ENCODE measurements around the gene NTF3. TPM values are rescaled to one million over a fixed set of nuclear protein-coding genes. Genes with fewer than 3 reads are reported as not detected.

Gene NTF3
- total and polyA plus RNA-seq, 5 donors: 0.53 to 1.9 (median 1.7) TPM

DNA sequence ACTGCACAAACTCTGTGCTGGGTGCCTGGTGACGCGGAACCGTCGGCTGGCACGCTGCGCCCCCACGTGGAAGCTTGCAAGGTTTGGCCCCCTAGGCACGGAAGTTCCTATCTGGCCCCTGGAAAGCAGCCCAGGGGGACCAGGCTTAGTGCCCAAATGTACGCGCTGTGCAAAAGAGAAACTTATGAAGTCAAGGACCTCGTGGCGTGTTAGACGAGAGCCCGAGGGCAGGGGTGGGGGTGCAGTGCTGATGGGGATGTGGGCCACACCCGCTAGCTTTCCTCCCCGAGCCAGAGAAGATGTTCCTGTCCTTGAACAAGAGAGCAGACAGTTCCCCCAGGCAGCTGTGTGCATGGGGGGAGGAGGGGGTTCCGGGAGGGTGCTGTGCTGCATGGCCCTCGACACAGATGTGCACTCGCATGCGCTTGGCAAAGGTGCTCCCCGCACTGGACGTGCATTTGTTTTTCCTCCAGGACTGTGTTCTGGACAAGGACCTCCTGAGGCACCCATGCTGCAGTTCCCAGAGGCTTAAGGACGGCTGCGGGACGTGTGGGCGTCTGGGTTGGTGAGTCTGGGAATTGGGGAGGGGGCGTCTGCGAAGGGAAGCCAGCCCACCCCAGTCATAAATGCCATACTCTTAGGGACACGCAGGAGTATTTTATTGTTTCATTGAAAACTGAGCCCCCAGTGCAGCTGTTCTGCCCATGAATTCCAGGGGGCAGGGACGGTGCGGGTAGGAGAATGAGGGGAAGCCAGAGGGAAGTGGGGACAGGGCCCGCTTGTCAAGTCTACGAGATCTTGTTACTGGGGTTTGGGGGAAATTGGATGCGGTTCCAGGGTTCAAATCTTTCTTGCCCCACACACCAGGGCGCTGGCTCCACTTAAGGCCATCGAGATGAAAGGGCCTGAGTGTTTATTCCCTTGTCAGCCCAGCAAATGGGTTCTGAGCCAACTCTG, 80.0 kb downstream of the NTF3 start:
- H3K9me3 ChIP-seq (ENCODE audit: control insufficient read depth, low read length): no peaks in the 10 kb centered on the region
- H3K27me3 ChIP-seq (ENCODE audit: control insufficient read depth, insufficient read depth): no peaks in the 10 kb centered on the region
- intact Hi-C loops (cut with DNase I): no loop called here
- H3K4me3 ChIP-seq (ENCODE audit: low read length): no peak overlapping the region
- peaks cover under 1% of the 10 kb centered on the region for H3K4me1 ChIP-seq (ENCODE audit: control insufficient read depth, insufficient read depth, low read length)
- 40% methylated on average over 36 of the region's 36 CpGs for WGBS
- peak; percentile 66 to 70 for ATAC-seq
- no peak overlapping the region for H3K27ac ChIP-seq (ENCODE audit: low read length)
- DNase-seq: peak; percentile 66 to 89 (median 89)

DNA sequence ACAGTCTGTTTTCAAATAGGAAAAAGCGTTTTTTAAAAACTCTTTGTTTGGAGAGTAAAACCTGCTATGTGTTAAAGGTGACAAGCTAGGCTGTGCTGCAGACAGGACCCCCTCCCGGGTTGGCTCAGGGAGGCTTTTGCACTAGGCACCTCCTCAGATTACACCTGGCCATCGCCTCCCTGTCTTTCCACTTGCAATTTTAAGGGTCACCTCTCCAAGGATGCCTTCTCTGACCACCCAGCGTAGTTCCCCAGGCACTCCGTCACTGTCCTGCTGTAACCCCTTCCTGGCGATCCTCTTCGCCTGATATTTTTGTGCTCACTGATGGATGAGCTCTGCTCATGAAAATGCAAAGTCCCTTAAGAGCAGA, 80.7 kb downstream of the NTF3 start:
- WGBS: 75% methylated on average over 7 of the region's 7 CpGs
- no peaks in the 10 kb centered on the region for H3K9me3 ChIP-seq (ENCODE audit: control insufficient read depth, low read length)
- no peaks in the 10 kb centered on the region for H3K4me1 ChIP-seq (ENCODE audit: control insufficient read depth, insufficient read depth, low read length)
- H3K27ac ChIP-seq (ENCODE audit: low read length): no peak overlapping the region
- no peak overlapping the region for H3K4me3 ChIP-seq (ENCODE audit: low read length)
- ATAC-seq: no peak
- no peak for DNase-seq
- intact Hi-C loops (cut with DNase I): no loop called here
- H3K27me3 ChIP-seq (ENCODE audit: control insufficient read depth, insufficient read depth): no peaks in the 10 kb centered on the region

DNA sequence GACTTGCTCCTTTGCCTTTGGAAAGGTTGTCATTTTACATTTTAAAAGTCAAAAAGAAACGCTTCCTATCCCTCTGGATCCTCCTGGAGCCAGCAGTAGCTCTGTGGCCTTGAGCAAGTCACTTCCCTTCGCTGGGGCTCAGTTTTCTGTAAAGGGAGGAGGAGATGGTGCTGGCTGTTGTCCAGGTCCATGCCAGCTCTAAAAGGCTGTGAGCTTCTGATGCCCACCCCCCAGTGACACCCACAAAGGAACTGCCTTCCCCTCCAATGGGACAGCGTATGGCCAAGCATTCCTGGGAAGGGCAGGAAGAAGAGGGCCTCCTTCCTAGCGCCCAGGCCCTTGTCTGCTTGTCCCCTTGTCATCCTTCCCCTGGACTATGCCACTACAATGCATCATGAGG, 81.5 kb downstream of the NTF3 start:
- Histone ChIP-seq H3K9me3 (ENCODE audit: control insufficient read depth, low read length) (no peaks in the 10 kb centered on the region), H3K27ac (ENCODE audit: low read length) (no peak overlapping the region), H3K4me3 (ENCODE audit: low read length) (no peak overlapping the region), H3K27me3 (ENCODE audit: control insufficient read depth, insufficient read depth) (no peaks in the 10 kb centered on the region), H3K4me1 (ENCODE audit: control insufficient read depth, insufficient read depth, low read length) (no peaks in the 10 kb centered on the region)
- WGBS: 94% methylated on average over 4 of the region's 4 CpGs
- DNase-seq (no peak), ATAC-seq (no peak)
- intact Hi-C loops (cut with DNase I): no loop called here

GRCh38 chr12:5514016-5514415, 82.1 kb downstream of the NTF3 start:
- Histone ChIP-seq H3K27ac (ENCODE audit: low read length) (no peak overlapping the region), H3K9me3 (ENCODE audit: control insufficient read depth, low read length) (no peaks in the 10 kb centered on the region), H3K27me3 (ENCODE audit: control insufficient read depth, insufficient read depth) (no peaks in the 10 kb centered on the region), H3K4me3 (ENCODE audit: low read length) (no peak overlapping the region), H3K4me1 (ENCODE audit: control insufficient read depth, insufficient read depth, low read length) (no peaks in the 10 kb centered on the region)
- intact Hi-C loops (cut with DNase I): no loop called here
- DNase-seq (no peak), ATAC-seq (no peak)
- WGBS: 73% methylated on average over 6 of the region's 6 CpGs

DNA sequence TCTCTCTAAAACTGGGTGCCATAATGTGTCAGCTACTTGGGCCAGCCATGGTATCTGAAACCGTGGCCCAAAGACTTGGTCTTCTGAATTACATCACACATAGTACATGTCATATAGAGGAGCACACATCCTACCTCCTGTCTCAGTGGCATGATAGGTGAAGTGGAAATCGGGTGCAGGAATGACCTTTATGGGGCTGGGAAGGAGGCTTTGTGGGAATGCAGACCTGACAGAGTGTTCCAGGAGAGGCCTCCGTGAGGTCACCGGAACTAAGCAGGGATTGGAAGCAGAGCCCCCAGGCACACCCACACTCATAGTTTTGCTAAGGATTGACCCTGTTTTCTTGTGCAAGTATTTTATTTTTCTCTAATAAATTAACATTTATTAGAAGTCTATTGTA, 82.6 kb downstream of the NTF3 start:
- intact Hi-C loops (cut with DNase I): no loop called here

GRCh38 chr12:5515458-5515857, 83.5 kb downstream of the NTF3 start:
- DNase-seq: no peak
- H3K27me3 ChIP-seq (ENCODE audit: control insufficient read depth, insufficient read depth): no peaks in the 10 kb centered on the region
- H3K27ac ChIP-seq (ENCODE audit: low read length): no peak overlapping the region
- H3K9me3 ChIP-seq (ENCODE audit: control insufficient read depth, low read length): no peaks in the 10 kb centered on the region
- ATAC-seq: no peak
- H3K4me3 ChIP-seq (ENCODE audit: low read length): no peak overlapping the region
- no peaks in the 10 kb centered on the region for H3K4me1 ChIP-seq (ENCODE audit: control insufficient read depth, insufficient read depth, low read length)
- intact Hi-C loops (cut with DNase I): no loop called here
- WGBS: 100% methylated on average over 1 of the region's 1 CpG

More for the DNA sequence above, 82.6 kb downstream of the NTF3 start:
- H3K27ac ChIP-seq (ENCODE audit: low read length): no peak overlapping the region
- H3K27me3 ChIP-seq (ENCODE audit: control insufficient read depth, insufficient read depth): no peaks in the 10 kb centered on the region
- no peaks in the 10 kb centered on the region for H3K9me3 ChIP-seq (ENCODE audit: control insufficient read depth, low read length)
- 95% methylated on average over 4 of the region's 4 CpGs for whole genome bisulfite sequencing
- H3K4me1 ChIP-seq (ENCODE audit: control insufficient read depth, insufficient read depth, low read length): no peaks in the 10 kb centered on the region
- ATAC-seq: no peak
- no peak for DNase-seq
- H3K4me3 ChIP-seq (ENCODE audit: low read length): no peak overlapping the region

DNA sequence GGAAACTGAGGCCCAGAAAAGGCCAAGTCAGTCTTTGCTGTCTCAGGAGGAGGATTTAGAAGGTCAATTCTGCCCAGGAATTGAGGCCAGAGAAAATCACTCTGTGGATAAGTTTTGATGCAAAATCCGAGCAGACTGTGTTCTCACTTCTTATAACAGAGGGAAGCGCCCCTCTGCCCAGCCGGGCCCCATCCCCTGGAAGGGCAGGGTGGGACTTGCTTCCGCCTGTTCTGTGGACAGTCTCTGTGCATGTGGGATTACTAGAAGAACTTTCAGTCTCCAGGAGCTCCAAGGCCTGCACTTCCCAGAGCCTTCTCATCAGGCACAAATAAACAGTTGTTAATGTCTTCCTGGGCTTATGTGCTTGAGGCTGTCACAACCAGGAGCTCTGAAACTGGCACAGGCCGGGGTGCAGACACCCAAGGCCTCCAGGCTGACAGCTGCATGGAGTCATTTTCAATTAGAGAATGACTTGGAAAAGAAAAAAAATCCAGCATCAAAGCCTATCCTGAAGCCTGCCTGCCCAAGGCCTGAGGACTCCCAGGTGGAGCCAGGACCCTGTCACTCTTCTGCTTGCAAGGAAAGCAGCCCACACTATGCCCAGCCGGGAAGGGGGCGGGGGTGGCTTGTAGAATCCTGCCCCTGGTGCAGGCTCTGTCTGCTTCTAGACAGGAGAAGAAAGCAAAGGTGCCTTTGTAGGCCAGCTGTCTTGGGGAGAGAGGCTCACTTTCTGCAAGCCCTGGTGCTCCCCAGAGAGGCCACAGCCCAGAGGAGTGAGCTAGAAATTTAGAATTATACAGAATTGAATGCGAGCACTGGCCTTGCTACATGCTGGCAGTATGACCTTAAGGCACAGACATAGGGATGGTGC, 84.7 kb downstream of the NTF3 start:
- intact Hi-C loops (cut with DNase I): no loop called here
- Histone ChIP-seq H3K4me3 (ENCODE audit: low read length) (no peak overlapping the region), H3K4me1 (ENCODE audit: control insufficient read depth, insufficient read depth, low read length) (no peaks in the 10 kb centered on the region), H3K27ac (ENCODE audit: low read length) (no peak overlapping the region), H3K9me3 (ENCODE audit: control insufficient read depth, low read length) (no peaks in the 10 kb centered on the region), H3K27me3 (ENCODE audit: control insufficient read depth, insufficient read depth) (no peaks in the 10 kb centered on the region)
- DNase-seq (no peak), ATAC-seq (no peak)
- WGBS: 92% methylated on average over 8 of the region's 8 CpGs

GRCh38 chr12:5518584-5519365, 86.9 kb downstream of the NTF3 start:
- Histone ChIP-seq H3K4me3 (ENCODE audit: low read length) (no peak overlapping the region), H3K4me1 (ENCODE audit: control insufficient read depth, insufficient read depth, low read length) (no peaks in the 10 kb centered on the region), H3K27ac (ENCODE audit: low read length) (no peak overlapping the region), H3K9me3 (ENCODE audit: control insufficient read depth, low read length) (no peaks in the 10 kb centered on the region), H3K27me3 (ENCODE audit: control insufficient read depth, insufficient read depth) (no peaks in the 10 kb centered on the region)
- intact Hi-C loops (cut with DNase I): no loop called here
- 87% methylated on average over 8 of the region's 8 CpGs for WGBS
- ATAC-seq (no peak), DNase-seq (no peak)

DNA sequence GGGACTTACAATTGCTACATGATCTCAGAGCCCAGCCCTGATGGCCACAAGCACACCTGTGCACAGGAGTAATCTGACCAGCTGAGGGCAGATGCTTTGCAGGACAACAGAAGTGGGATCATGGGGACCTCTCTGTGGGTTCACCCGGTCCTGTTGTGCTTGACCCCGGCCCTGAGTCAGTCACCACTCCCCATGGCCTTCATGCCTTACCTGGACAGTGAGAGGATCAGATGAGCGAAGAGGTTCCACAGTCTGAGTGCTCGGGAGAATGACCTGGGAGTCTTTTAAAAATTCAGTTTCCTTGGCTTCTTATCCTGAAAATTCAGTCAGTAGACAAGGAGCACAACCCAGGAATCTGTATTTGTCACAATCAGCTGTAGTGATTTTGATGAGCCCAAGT, 88.1 kb downstream of the NTF3 start:
- Histone ChIP-seq H3K27ac (ENCODE audit: low read length) (no peak overlapping the region), H3K27me3 (ENCODE audit: control insufficient read depth, insufficient read depth) (no peaks in the 10 kb centered on the region), H3K9me3 (ENCODE audit: control insufficient read depth, low read length) (no peaks in the 10 kb centered on the region), H3K4me3 (ENCODE audit: low read length) (no peak overlapping the region), H3K4me1 (ENCODE audit: control insufficient read depth, insufficient read depth, low read length) (no peaks in the 10 kb centered on the region)
- intact Hi-C loops (cut with DNase I): no loop called here
- ATAC-seq: no peak
- DNase-seq: no peak
- 93% methylated on average over 4 of the region's 4 CpGs for WGBS

DNA sequence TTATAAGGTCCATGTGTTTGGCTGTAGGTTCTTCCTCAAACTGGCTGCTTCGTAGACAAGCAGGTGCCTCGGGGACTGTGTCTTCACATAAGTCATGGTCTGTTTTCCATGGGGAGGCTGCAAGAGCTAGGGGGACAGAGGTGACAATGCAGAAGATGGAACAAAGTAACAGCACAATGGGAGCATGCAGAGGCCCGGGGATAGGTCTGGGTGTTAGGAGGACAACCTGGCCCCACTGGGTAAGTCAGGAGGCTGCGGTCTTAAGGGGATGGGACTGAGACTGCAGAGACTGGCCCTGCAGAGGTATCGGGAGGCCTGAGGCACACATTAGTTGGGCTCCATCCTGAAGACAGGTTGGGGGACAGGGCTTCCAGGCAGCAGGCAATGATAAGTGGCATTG, 88.9 kb downstream of the NTF3 start:
- intact Hi-C loops (cut with DNase I): no loop called here
- no peak overlapping the region for H3K27ac ChIP-seq (ENCODE audit: low read length)
- no peaks in the 10 kb centered on the region for H3K27me3 ChIP-seq (ENCODE audit: control insufficient read depth, insufficient read depth)
- no peak overlapping the region for H3K4me3 ChIP-seq (ENCODE audit: low read length)
- 96% methylated on average over 5 of the region's 5 CpGs for WGBS
- H3K9me3 ChIP-seq (ENCODE audit: control insufficient read depth, low read length): no peaks in the 10 kb centered on the region
- DNase-seq: no peak
- H3K4me1 ChIP-seq (ENCODE audit: control insufficient read depth, insufficient read depth, low read length): no peaks in the 10 kb centered on the region
- ATAC-seq: no peak
